Liver (tissue), 9 donors: ENCODE results near the gene TRDMT1. TPM values are rescaled to one million over a fixed set of nuclear protein-coding genes. Genes with fewer than 3 reads are reported as not detected.

Experiments used
- DNase-seq: peaks from one replicate; pipeline ENCODE4 v3.0.0-alpha.2; 2017; ENCODE audit warnings: low spot score
- H3K27ac ChIP-seq, 2 donors: one replicate each; pipeline ENCODE4 v1.7.0; 2013; ENCODE audit warnings: inconsistent platforms in 2 of 2, low read length in 2 of 2, control low read depth in 1 of 2, low read depth in 1 of 2, mild to moderate bottlenecking in 1 of 2
- H3K27me3 ChIP-seq, 4 donors: one replicate each; pipeline versions ENCODE4 v1.6.1 to v1.7.0; 2013; ENCODE audit warnings: low read length in 3 of 4, inconsistent platforms in 1 of 4, mild to moderate bottlenecking in 1 of 4, moderate library complexity in 1 of 4; ENCODE audit not compliant: control insufficient read depth in 4 of 4, insufficient read depth in 4 of 4
- H3K36me3 ChIP-seq, 4 donors: one replicate each; pipeline versions ENCODE4 v1.6.1 to v1.7.0; 2013; ENCODE audit warnings: low read length in 3 of 4, mild to moderate bottlenecking in 3 of 4, low read depth in 1 of 4, moderate library complexity in 1 of 4; ENCODE audit not compliant: control insufficient read depth in 4 of 4, insufficient read depth in 3 of 4
- H3K4me1 ChIP-seq, 4 donors: one replicate each; pipeline versions ENCODE4 v1.6.1 to v1.7.0; 2013; ENCODE audit warnings: low read length in 3 of 4, mild to moderate bottlenecking in 3 of 4, moderate library complexity in 1 of 4; ENCODE audit not compliant: control insufficient read depth in 4 of 4, insufficient read depth in 4 of 4
- H3K4me3 ChIP-seq, 3 donors: one replicate each; pipeline versions ENCODE4 v1.6.1 to v1.7.0; 2013; ENCODE audit warnings: low read length in 3 of 3, control low read depth in 1 of 3, low read depth in 1 of 3, mild to moderate bottlenecking in 1 of 3
- H3K9ac ChIP-seq, 2 donors: one replicate each; pipeline ENCODE4 v1.7.0; 2013; ENCODE audit warnings: low read length in 2 of 2, mild to moderate bottlenecking in 2 of 2, moderate library complexity in 2 of 2, control low read depth in 1 of 2, low read depth in 1 of 2
- H3K9me3 ChIP-seq, 4 donors: one replicate each; pipeline versions ENCODE4 v1.6.1 to v1.7.0; 2013; ENCODE audit warnings: low read length in 3 of 4; ENCODE audit not compliant: control insufficient read depth in 4 of 4
- EGR1 ChIP-seq, 2 donors: IDR thresholded peaks; 2 replicates each; pipeline ENCODE4 v1.6.1; 2016 to 2018; ENCODE audit warnings: antibody characterized with exemption in 2 of 2, low read depth in 2 of 2
- FOXA1 ChIP-seq: IDR thresholded peaks from 2 replicates; pipeline ENCODE4 v1.6.1; 2016; ENCODE audit warnings: antibody characterized with exemption
- FOXA2 ChIP-seq: IDR thresholded peaks from 2 replicates; pipeline ENCODE4 v1.6.1; 2016; ENCODE audit warnings: antibody characterized with exemption
- HNF4G ChIP-seq: IDR thresholded peaks from 2 replicates; pipeline ENCODE4 v1.6.1; 2016; ENCODE audit warnings: antibody characterized with exemption
- JUND ChIP-seq, 2 donors: IDR thresholded peaks; 2 replicates each; pipeline ENCODE4 v1.6.1; 2016; ENCODE audit warnings: antibody characterized with exemption in 2 of 2
- NR2F2 ChIP-seq: IDR thresholded peaks from 2 replicates; pipeline ENCODE4 v1.6.1; 2016; ENCODE audit warnings: antibody characterized with exemption
- RAD21 ChIP-seq, 2 donors: IDR thresholded peaks; 2 replicates each; pipeline ENCODE4 v1.6.1; 2016; ENCODE audit warnings: antibody characterized with exemption in 2 of 2, mild to moderate bottlenecking in 2 of 2
- RXRA ChIP-seq, 2 donors: IDR thresholded peaks; 2 replicates each; pipeline ENCODE4 v1.6.1; 2017 to 2018; ENCODE audit warnings: antibody characterized with exemption in 2 of 2, mild to moderate bottlenecking in 1 of 2
- SP1 ChIP-seq: IDR thresholded peaks from 2 replicates; pipeline ENCODE4 v1.6.1; 2018; ENCODE audit warnings: antibody characterized with exemption, mild to moderate bottlenecking
- TAF1 ChIP-seq: conservative IDR thresholded peaks from 2 replicates; pipeline ENCODE4 v1.6.1; 2016; ENCODE audit warnings: antibody characterized with exemption, mild to moderate bottlenecking
- YY1 ChIP-seq: IDR thresholded peaks from 2 replicates; pipeline ENCODE4 v1.6.1; 2016; ENCODE audit warnings: antibody characterized with exemption, mild to moderate bottlenecking
- WGBS: extraction: QIAGEN DNeasy Blood & Tissue Kit; methylation state at CpG from one replicate; pipeline ENCODE4 v1.1.7; 2013; 5-methylcytosine and 5-hydroxymethylcytosine counted together
- polyA plus RNA-seq, 2 donors: library from polyadenylated mRNA; stranded (reverse) in 1 of 2; unstranded in 1 of 2; fragments of 200-250 nt in 1 of 2; fragments of >200 nt in 1 of 2; fragmentation: Nextera tagmentation in 1 of 2; extraction: Ambion mirVana in 1 of 2; gene quantifications; one replicate each; pipeline versions ENCODE4 v1.2.1 to v1.2.3, GENCODE V29; 2013 to 2015
- total RNA-seq, 2 donors: library from RNA; depleted of rRNA; stranded (reverse); fragments of >200 nt; gene quantifications; one replicate each; pipeline ENCODE4 v1.2.3, GENCODE V29; 2014
- TF ChIP-seq, protein P1 (sequence below): IDR thresholded peaks from 2 replicates; pipeline ENCODE4 v1.6.1; 2016; ENCODE audit warnings: antibody characterized with exemption, mild to moderate bottlenecking
- TF ChIP-seq, protein P2 (sequence below): IDR thresholded peaks from 2 replicates; pipeline ENCODE4 v1.6.1; 2016; ENCODE audit warnings: antibody characterized with exemption
- TF ChIP-seq, protein P3 (sequence below): IDR thresholded peaks from 2 replicates; pipeline ENCODE4 v1.6.1; 2016; ENCODE audit warnings: antibody characterized with exemption
- TF ChIP-seq, protein P4 (sequence below): fragments of 150-350 bp; IDR thresholded peaks from 2 replicates; pipeline ENCODE4 v1.5.1; 2017; ENCODE audit warnings: improper control_type of control experiment, low read depth, low read length; ENCODE audit not compliant: missing input control
- donor health status: healthy.
- donor health status: healthy.
- donor health status: healthy.
- donor health status: healthy.
- donor health status: healthy.

Gene TRDMT1
- total and polyA plus RNA-seq, 4 donors, result 0.38 to 2.4 (median 1.1) TPM

DNA sequence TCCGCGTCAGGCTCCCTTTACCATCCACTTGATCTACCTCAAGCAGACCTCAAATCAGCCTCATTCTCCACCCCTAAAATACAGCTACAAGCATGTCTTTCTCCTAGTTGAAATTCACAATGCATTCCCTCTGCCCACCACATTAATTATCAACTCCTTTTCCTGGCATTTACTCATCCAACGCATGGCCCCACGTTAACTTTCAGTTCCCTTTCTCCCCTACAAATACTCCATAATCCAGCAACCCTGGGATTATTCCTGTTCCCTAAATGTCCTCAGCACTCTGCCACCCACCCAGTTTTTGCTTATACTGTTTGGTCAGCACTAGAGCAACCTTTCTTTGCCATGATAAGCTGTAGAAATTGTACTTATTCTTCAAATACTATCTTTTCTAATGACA, 20.9 kb upstream of the TRDMT1 start:
- 76% methylated on average over 4 of the region's 4 CpGs for WGBS
- H3K9ac ChIP-seq, result no peak overlapping the region
- DNase-seq, result no peak
- H3K4me1 ChIP-seq, result no peaks in the 10 kb centered on the region
- no peaks in the 10 kb centered on the region for H3K36me3 ChIP-seq
- no peaks in the 10 kb centered on the region for H3K27me3 ChIP-seq
- H3K27ac ChIP-seq, result no peak overlapping the region
- no peaks in the 10 kb centered on the region for H3K9me3 ChIP-seq
- TF ChIP-seq, protein P1, sequence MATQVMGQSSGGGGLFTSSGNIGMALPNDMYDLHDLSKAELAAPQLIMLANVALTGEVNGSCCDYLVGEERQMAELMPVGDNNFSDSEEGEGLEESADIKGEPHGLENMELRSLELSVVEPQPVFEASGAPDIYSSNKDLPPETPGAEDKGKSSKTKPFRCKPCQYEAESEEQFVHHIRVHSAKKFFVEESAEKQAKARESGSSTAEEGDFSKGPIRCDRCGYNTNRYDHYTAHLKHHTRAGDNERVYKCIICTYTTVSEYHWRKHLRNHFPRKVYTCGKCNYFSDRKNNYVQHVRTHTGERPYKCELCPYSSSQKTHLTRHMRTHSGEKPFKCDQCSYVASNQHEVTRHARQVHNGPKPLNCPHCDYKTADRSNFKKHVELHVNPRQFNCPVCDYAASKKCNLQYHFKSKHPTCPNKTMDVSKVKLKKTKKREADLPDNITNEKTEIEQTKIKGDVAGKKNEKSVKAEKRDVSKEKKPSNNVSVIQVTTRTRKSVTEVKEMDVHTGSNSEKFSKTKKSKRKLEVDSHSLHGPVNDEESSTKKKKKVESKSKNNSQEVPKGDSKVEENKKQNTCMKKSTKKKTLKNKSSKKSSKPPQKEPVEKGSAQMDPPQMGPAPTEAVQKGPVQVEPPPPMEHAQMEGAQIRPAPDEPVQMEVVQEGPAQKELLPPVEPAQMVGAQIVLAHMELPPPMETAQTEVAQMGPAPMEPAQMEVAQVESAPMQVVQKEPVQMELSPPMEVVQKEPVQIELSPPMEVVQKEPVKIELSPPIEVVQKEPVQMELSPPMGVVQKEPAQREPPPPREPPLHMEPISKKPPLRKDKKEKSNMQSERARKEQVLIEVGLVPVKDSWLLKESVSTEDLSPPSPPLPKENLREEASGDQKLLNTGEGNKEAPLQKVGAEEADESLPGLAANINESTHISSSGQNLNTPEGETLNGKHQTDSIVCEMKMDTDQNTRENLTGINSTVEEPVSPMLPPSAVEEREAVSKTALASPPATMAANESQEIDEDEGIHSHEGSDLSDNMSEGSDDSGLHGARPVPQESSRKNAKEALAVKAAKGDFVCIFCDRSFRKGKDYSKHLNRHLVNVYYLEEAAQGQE, result no peak
- no peak for TF ChIP-seq HNF4G
- H3K4me3 ChIP-seq, result no peak overlapping the region

DNA sequence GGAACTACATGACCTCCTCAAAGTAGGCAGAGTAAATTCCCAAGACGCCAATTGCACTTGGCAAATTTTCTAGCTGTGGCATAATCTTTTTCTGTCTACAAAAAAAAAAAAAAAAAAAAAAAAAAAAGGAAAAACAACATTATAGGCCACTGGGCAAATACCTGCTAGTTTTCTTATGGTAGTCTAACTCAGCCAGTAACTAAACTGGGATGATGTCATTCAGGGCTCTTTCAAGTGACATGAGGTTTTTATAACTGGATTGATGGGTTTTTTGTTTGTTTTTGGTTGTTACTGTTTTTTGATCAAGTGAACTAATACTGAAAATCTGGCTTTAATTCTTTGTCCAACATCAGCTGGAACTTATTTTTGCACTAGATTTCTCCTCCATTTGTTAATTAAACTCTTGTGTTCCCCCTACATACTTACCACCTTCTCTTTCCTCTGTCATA, 19.2 kb upstream of the TRDMT1 start:
- no peak for TF ChIP-seq HNF4G
- no peak for TF ChIP-seq NR2F2
- TF ChIP-seq, protein P2, sequence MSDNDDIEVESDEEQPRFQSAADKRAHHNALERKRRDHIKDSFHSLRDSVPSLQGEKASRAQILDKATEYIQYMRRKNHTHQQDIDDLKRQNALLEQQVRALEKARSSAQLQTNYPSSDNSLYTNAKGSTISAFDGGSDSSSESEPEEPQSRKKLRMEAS, result no peak
- TF ChIP-seq YY1, result no peak
- no peak for TF ChIP-seq FOXA2
- no peak for TF ChIP-seq EGR1 (IDR thresholded peaks at IDR 0.05; ENCODE audit: low read depth in 2 of 2)
- TF ChIP-seq, protein P1, result no peak
- no peak for TF ChIP-seq FOXA1
- TF ChIP-seq RAD21 (IDR thresholded peaks at IDR 0.05), result no peak
- no peak for TF ChIP-seq SP1
- TF ChIP-seq, protein P3, sequence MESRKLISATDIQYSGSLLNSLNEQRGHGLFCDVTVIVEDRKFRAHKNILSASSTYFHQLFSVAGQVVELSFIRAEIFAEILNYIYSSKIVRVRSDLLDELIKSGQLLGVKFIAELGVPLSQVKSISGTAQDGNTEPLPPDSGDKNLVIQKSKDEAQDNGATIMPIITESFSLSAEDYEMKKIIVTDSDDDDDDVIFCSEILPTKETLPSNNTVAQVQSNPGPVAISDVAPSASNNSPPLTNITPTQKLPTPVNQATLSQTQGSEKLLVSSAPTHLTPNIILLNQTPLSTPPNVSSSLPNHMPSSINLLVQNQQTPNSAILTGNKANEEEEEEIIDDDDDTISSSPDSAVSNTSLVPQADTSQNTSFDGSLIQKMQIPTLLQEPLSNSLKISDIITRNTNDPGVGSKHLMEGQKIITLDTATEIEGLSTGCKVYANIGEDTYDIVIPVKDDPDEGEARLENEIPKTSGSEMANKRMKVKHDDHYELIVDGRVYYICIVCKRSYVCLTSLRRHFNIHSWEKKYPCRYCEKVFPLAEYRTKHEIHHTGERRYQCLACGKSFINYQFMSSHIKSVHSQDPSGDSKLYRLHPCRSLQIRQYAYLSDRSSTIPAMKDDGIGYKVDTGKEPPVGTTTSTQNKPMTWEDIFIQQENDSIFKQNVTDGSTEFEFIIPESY, result no peak
- TF ChIP-seq TAF1, result no peak
- TF ChIP-seq, protein P4, sequence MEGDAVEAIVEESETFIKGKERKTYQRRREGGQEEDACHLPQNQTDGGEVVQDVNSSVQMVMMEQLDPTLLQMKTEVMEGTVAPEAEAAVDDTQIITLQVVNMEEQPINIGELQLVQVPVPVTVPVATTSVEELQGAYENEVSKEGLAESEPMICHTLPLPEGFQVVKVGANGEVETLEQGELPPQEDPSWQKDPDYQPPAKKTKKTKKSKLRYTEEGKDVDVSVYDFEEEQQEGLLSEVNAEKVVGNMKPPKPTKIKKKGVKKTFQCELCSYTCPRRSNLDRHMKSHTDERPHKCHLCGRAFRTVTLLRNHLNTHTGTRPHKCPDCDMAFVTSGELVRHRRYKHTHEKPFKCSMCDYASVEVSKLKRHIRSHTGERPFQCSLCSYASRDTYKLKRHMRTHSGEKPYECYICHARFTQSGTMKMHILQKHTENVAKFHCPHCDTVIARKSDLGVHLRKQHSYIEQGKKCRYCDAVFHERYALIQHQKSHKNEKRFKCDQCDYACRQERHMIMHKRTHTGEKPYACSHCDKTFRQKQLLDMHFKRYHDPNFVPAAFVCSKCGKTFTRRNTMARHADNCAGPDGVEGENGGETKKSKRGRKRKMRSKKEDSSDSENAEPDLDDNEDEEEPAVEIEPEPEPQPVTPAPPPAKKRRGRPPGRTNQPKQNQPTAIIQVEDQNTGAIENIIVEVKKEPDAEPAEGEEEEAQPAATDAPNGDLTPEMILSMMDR, result no peak
- no peak for TF ChIP-seq JUND (IDR thresholded peaks at IDR 0.05)
- no peak for TF ChIP-seq RXRA (IDR thresholded peaks at IDR 0.05)
- H3K27ac ChIP-seq, result no peak overlapping the region
- H3K27me3 ChIP-seq, result no peaks in the 10 kb centered on the region
- no peak overlapping the region for H3K4me3 ChIP-seq
- no peaks in the 10 kb centered on the region for H3K36me3 ChIP-seq
- no peaks in the 10 kb centered on the region for H3K9me3 ChIP-seq
- no peak for DNase-seq
- H3K4me1 ChIP-seq, result no peaks in the 10 kb centered on the region
- 87% methylated on average over 1 of the region's 1 CpG for WGBS
- H3K9ac ChIP-seq, result no peak overlapping the region
